Right renal cortex interstitium (tissue), 3 donors: ENCODE results near the gene PARVA. TPM values are rescaled to one million over a fixed set of nuclear protein-coding genes. Genes with fewer than 3 reads are reported as not detected.
A peak's percentile ranks its signal among the peaks of the same experiment; 100 is the strongest.

Experiments used
- DNase-seq, 3 donors: peaks; one replicate each; pipeline ENCODE4 v3.0.0-alpha.2; 2013; ENCODE audit warnings: low read depth in 3 of 3, low spot score in 2 of 3
- polyA plus RNA-seq, 3 donors: library from polyadenylated mRNA; unstranded; fragments of 120-200 nt; gene quantifications; one replicate each; pipeline ENCODE4 v1.2.1, GENCODE V29; 2013; ENCODE audit not compliant: insufficient read length in 3 of 3

Gene PARVA
- polyA plus RNA-seq, 3 donors = 115 to 132 (median 123) TPM

- DNase-seq = no peak
These were observed 901 bp upstream of the PARVA start for GRCh38 chr11:12376259-12377081.

GRCh38 chr11:12377824-12378593, 638 bp downstream of the PARVA start:
- DNase-seq = peak in 1 of 3 donors; percentile 53

GRCh38 chr11:12380565-12381325, 3.4 kb downstream of the PARVA start:
- DNase-seq = no peak

GRCh38 chr11:12381875-12382274, 4.5 kb downstream of the PARVA start:
- DNase-seq = no peak

GRCh38 chr11:12382451-12382850, 5.1 kb downstream of the PARVA start:
- no peak for DNase-seq

- no peak for DNase-seq
These were observed 8.9 kb downstream of the PARVA start for GRCh38 chr11:12386309-12386708.

DNA sequence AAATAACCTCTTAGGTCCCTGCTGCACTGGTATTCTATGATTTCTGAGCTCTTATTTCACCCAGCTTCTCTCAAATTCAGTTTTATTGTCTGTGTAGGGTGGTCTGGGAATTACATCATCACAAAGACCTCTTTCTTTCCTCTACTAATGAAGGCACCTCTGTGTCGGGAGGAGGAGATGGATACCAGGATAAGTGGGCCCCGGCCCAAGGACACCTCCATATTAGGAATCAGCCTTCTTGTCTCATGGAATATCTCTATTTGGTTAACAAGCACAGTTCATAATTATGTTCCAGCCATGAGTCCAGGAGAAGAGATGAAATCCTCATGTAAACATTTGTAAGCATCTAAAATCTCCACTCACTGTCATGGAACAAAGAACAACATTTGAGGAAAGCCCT, 9.4 kb downstream of the PARVA start:
- no peak for DNase-seq

DNA sequence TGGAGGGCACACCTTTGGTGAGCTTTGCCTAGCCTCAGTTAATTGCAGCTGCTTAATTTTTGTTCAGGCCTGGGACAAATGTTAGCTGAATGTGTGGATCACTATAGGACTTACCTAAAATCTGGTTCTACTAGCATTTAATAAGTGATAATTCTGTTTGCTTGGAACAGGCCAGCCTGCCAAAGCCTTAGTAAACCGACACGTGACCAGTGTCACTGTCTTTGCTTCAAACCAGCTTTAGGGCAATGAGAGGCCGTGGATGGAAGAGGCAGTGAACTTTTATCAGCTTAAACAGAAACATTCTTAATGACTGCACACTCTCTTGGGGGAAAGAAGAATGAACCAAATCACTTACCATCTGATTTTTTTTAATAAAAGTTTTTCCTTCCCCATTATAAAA, 10.8 kb downstream of the PARVA start:
- DNase-seq = no peak

DNA sequence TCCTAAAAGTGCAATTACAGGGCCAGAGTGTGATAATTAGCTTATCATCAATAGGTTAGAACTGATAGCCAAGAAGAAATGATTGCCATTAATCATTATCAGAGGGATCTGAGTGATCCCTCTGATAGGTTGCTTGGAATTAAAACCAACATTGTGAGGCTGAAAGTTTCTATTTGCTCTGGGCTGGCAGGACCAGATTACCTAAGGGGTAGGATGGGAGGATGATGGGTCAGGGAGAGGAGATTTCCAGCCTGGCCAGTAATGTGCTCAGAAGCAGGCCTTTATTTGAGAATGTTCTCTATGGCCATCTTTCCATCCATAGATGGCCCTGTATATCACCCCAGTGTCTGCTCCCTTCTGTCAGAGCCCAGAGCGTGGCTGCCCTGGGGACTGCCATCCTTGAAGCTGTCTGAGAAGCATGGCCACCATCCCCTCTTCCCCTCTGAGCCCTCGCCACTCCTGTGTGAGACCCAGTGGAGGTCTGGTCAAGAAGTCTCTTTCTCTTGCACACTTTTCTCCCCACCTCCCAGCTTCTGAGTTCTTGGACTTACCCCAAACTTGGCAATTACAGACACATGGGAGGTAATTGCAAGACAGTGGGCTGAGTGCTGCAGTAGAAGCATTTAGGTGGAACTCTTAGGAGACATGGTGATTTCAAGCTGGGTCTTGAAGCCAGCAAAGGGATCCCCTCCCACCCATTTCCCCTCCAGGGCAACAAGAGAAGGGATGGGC, 11.7 kb downstream of the PARVA start:
- no peak for DNase-seq

DNA sequence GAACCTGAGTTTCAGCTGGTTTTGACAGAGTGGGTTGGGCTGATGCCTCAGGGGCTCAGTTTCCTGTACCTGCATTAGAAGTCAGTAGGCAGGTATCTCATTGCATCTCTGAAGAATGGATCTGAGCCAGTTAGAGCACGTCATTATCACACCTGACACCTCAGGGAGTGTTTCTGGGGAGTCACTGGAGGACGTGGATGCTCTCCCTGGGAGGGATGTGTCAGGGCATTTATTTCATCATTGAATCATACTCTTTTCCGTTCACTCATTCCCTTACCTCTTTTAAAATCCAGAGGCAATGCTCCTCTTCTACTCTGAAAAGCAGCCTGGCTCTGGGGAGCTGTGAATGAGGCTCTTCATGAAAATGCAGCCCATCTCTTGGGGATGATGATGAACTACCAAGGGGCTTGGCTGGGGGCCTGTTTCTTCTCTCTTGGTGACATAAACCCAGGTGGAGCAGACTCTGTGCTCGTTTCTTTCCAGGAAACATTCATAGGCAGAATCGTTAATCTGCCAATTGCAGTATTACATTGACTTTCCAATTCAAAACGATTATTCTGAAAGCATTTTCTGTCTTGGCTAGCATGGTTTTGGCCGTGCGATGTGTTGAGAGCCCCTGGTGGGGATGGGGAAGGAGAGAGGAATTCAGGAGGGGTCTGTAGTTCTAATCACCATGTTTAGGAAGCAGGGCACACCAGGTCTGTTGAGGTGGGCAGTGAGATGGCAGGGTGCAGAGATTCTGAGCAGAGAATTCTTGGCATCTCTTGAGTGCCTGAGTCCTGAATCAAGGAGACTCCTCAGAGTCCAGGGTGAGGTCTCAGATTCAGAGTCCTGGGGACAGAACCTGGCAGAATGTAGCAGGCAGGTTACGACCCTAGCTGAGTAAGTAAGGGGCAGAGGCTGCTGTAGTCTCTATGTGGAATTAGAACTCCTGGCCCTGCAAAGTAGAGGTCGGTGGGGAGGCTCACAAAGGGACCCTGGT, 12.6 kb downstream of the PARVA start:
- DNase-seq = no peak

DNA sequence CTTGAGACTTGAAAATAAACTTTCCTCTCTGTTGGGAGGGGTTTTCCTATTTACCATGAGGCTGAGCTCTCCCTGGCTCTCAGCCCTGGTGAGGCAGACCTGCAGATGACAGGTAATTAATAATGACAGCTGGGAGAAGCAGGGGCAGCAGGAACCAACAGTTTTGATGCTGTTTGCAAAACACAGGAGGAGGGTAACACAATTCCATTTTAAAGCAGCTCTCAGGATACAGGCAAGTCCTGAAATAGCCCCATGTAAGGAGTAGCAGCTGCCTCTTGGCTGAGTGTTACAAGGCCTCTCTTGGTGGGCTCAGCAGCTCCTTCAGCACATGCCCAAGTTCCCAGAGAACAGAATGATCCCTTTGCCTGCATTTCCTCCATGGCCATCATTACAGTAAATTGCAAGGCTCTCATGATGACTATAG, 13.3 kb downstream of the PARVA start:
- DNase-seq = no peak

DNA sequence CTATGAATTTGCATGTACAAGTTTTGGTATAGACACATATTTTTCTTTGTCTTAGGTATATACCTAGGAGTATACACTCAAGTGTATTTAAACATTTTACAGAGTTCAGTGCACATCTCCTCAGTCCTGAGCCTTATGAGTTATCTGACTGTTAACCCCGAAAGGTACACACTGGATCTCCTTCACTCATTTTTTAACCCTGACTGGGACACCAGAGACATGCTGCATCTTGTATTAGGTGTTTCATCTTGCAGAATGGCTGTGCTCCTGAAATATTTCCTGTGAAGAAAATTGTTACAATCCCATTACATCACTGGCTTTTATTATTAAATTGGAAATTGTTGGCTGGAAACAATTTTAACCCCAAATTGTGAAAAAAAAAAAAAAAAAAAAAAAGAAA, 15.3 kb downstream of the PARVA start:
- DNase-seq = no peak

DNA sequence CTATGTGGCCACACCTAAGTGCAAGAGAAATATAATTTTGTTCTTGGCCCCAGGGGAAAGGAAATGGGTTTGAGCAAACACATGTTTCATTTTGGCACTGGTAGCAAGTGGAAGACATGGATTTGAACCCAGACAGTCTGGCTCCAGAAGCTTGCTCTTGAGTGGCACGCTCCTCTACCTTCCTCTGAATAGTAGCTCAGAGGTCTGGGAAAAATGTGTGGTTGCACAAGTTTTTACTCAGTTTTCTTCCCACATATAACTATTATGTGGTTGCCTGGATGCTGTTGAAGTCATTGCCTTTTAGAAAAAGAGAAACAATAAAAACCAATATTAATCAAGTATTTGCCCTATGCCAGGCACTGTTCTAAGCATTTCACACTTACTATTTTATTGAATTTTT, 16.3 kb downstream of the PARVA start:
- DNase-seq = no peak

- no peak for DNase-seq
These were observed 17.2 kb downstream of the PARVA start for GRCh38 chr11:12394601-12395000.

GRCh38 chr11:12395333-12395732, 18.0 kb downstream of the PARVA start:
- no peak for DNase-seq

DNA sequence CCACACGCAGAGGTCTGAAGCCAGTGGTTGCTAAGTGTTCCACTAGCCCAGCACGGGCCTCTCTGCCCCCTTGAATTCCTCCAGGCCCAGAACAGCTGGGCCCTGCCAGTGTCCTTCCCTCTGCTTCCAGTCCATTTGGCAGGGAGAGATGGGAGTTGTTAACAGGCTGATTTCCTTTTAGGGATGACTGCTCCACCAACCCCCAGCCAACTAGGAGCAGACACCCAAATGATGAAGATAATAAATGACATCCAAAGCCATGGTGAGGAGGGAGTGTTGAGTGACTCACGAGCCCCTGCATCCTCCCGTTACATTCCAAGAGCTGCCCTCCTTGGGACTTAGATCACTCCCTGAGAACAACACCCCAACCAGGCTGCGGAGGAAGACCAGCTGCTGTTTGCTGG, 20.6 kb downstream of the PARVA start:
- DNase-seq = peak in 2 of 3 donors; percentile 48 to 64

GRCh38 chr11:12399355-12399754, 22.0 kb downstream of the PARVA start:
- no peak for DNase-seq

- DNase-seq = no peak
These were observed 24.7 kb downstream of the PARVA start for GRCh38 chr11:12402025-12402424.

GRCh38 chr11:12402691-12403120, 25.3 kb downstream of the PARVA start:
- no peak for DNase-seq
